ENCODE data around the gene MYH6. TPM values are rescaled to one million over a fixed set of nuclear protein-coding genes. Genes with fewer than 3 reads are reported as not detected.

MYH6 gene
- total RNA-seq, 1 donor from 2014 or later: not detected

DNA sequence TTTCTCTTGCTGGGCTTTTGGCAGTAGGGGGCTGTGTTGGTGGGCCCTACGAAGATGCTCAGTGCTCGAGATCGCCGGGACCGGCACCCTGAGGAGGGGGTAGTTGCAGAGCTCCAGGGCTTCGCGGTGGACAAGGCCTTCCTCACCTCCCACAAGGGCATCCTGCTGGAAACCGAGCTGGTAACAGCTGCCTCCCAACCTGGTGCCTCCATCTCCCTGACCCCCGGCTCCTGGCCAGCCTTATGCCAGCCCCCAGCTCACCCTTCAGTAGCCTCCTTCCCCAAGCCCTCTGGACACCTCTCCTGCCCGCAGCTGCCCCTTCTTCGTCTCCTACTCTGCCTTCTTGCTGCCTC is 30.9 kb downstream of the MYH6 start:
- Histone ChIP-seq H3K4me3 (ENCODE audit: low read depth, low read length) (no peak overlapping the region), H3K36me3 (ENCODE audit: control insufficient read depth, insufficient read depth, low read length) (no peaks in the 10 kb centered on the region), H3K27me3 (ENCODE audit: control insufficient read depth, insufficient read depth, low read length) (peaks cover 17% of the 10 kb centered on the region)
- no peak for DNase-seq (ENCODE audit: low read depth)
- TF ChIP-seq, protein P1, sequence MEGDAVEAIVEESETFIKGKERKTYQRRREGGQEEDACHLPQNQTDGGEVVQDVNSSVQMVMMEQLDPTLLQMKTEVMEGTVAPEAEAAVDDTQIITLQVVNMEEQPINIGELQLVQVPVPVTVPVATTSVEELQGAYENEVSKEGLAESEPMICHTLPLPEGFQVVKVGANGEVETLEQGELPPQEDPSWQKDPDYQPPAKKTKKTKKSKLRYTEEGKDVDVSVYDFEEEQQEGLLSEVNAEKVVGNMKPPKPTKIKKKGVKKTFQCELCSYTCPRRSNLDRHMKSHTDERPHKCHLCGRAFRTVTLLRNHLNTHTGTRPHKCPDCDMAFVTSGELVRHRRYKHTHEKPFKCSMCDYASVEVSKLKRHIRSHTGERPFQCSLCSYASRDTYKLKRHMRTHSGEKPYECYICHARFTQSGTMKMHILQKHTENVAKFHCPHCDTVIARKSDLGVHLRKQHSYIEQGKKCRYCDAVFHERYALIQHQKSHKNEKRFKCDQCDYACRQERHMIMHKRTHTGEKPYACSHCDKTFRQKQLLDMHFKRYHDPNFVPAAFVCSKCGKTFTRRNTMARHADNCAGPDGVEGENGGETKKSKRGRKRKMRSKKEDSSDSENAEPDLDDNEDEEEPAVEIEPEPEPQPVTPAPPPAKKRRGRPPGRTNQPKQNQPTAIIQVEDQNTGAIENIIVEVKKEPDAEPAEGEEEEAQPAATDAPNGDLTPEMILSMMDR (IDR thresholded peaks at IDR 0.05; ENCODE audit: insufficient read depth, low read length, poor library complexity, severe bottlenecking): no peak

DNA sequence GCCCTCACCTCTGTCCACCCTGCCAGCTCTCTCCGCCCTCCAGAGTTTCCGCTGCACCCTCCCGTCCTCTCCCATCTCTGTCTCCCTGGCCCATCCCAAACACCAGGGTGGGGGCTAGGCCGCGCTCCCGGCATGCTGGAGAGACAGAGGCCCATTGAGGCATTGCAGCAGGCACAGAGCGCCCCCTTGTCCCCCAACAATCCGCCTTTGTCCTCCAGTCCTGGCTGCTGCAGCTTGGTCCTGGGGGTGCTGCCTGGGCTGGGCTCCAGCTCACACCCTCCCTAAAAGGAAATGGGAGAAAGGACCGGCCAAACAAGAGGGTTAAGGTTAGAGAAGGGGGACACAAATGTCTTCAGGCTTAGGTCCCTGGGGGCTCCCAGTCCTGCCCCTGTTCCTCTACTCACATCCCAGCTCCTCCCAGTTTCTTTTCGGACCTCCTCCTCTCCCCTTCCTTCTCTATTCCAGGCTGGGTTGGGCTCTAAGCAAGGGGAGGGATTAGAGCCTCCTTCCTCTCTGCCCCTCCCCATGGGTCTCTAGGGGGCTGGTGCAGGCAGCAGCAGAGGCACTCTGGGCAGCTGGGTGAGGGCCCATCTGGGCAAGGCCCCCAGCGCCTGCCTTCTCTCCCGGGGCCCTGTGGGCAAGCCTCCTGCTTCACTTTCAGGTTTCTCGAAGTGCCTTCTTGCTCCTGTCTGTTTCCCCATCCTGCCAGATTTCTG is 31.4 kb downstream of the MYH6 start, which contains the start of gene CMTM5:
Gene CMTM5, plus strand, starts transcription at position 565 of the 716 bp plus-strand sequence. CDS start 206 bp downstream, outside the sequence.
- no peak for DNase-seq (ENCODE audit: low read depth)
- H3K4me3 ChIP-seq (ENCODE audit: low read depth, low read length): no peak within 1 kb of the TSS
- peaks cover 17% of the 10 kb centered on the region for H3K27me3 ChIP-seq (ENCODE audit: control insufficient read depth, insufficient read depth, low read length)
- TF ChIP-seq, protein P1 (IDR thresholded peaks at IDR 0.05; ENCODE audit: insufficient read depth, low read length, poor library complexity, severe bottlenecking): no peak
- no peaks in the 10 kb centered on the region for H3K36me3 ChIP-seq (ENCODE audit: control insufficient read depth, insufficient read depth, low read length)

DNA sequence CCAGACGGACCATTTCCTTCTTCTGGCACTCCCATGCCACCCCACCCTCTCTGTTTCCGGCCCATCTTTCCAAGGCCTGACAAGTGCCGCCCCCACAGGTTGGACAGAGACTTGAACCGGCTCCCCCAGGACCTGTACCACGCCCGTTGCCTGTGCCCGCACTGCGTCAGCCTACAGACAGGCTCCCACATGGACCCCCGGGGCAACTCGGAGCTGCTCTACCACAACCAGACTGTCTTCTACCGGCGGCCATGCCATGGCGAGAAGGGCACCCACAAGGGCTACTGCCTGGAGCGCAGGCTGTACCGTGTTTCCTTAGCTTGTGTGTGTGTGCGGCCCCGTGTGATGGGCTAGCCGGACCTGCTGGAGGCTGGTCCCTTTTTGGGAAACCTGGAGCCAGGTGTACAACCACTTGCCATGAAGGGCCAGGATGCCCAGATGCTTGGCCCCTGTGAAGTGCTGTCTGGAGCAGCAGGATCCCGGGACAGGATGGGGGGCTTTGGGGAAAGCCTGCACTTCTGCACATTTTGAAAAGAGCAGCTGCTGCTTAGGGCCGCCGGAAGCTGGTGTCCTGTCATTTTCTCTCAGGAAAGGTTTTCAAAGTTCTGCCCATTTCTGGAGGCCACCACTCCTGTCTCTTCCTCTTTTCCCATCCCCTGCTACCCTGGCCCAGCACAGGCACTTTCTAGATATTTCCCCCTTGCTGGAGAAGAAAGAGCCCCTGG is 32.4 kb downstream of the MYH6 start:
- no peak overlapping the region for H3K4me3 ChIP-seq (ENCODE audit: low read depth, low read length)
- TF ChIP-seq, protein P1 (IDR thresholded peaks at IDR 0.05; ENCODE audit: insufficient read depth, low read length, poor library complexity, severe bottlenecking): no peak
- no peaks in the 10 kb centered on the region for H3K36me3 ChIP-seq (ENCODE audit: control insufficient read depth, insufficient read depth, low read length)
- no peak for DNase-seq (ENCODE audit: low read depth)
- H3K27me3 ChIP-seq (ENCODE audit: control insufficient read depth, insufficient read depth, low read length): peaks cover 17% of the 10 kb centered on the region

DNA sequence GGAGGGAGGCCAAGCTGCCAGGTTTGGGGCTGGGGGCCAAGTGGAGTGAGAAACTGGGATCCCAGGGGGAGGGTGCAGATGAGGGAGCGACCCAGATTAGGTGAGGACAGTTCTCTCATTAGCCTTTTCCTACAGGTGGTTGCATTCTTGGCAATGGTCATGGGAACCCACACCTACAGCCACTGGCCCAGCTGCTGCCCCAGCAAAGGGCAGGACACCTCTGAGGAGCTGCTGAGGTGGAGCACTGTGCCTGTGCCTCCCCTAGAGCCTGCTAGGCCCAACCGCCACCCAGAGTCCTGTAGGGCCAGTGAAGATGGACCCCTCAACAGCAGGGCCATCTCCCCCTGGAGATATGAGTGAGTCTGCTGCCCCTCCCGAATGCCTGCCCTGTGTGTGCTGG is 35.0 kb downstream of the MYH6 start:
- H3K36me3 ChIP-seq (ENCODE audit: control insufficient read depth, insufficient read depth, low read length): no peaks in the 10 kb centered on the region
- DNase-seq (ENCODE audit: low read depth): no peak
- H3K27me3 ChIP-seq (ENCODE audit: control insufficient read depth, insufficient read depth, low read length): peaks cover 9% of the 10 kb centered on the region
- TF ChIP-seq, protein P1 (IDR thresholded peaks at IDR 0.05; ENCODE audit: insufficient read depth, low read length, poor library complexity, severe bottlenecking): no peak
- no peak overlapping the region for H3K4me3 ChIP-seq (ENCODE audit: low read depth, low read length)

DNA sequence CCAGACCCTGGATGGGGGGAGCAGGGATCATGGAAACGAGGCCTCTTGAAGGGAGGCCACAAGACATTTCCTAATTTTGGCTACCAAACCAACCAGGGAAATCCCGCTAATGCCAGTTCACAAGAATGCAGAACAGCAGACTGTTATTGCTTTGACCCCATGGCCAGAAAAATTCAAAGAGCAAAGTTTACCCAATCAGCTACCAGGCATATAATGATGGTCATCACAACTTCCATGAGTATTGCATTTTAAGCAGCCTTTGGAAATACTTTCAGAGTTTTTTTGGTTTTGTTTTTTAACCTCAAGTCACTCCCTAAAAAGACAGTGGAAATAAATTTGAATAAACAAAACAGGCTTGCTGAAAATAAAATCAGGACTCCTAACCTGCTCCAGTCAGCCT is 35.6 kb downstream of the MYH6 start, which contains the start of gene IL25:
Gene IL25, plus strand, starts transcription at position 301 of the 400 bp plus-strand sequence.
- Histone ChIP-seq H3K36me3 (ENCODE audit: control insufficient read depth, insufficient read depth, low read length) (no peaks in the 10 kb centered on the region), H3K27me3 (ENCODE audit: control insufficient read depth, insufficient read depth, low read length) (peaks cover 13% of the 10 kb centered on the region), H3K4me3 (ENCODE audit: low read depth, low read length) (no peak within 1 kb of the TSS)
- TF ChIP-seq, protein P1 (IDR thresholded peaks at IDR 0.05; ENCODE audit: insufficient read depth, low read length, poor library complexity, severe bottlenecking): no peak
- DNase-seq (ENCODE audit: low read depth): no peak
